ENCODE measurements around the gene WASF2.

GRCh38 chr1:27402349-27402754 is 87.6 kb downstream of the WASF2 start:
- TF ChIP-seq CTCF (IDR thresholded peaks at IDR 0.05) = peak; percentile 42 to 70 (median 60)
- TF ChIP-seq POLR2A (IDR thresholded peaks at IDR 0.05) = no peak
